ENCODE measurements around the gene TEPSIN.

The TEPSIN gene

GRCh38 chr17:81279278-81280275, 40.7 kb upstream of the TEPSIN start:
- H3K27me3 ChIP-seq (ENCODE audit: control insufficient read depth in 1 of 2, insufficient read depth in 2 of 2, low read length in 2 of 2), result no peaks in the 10 kb centered on the region
- no peaks in the 10 kb centered on the region for H3K9me3 ChIP-seq (ENCODE audit: control insufficient read depth in 1 of 2, low read length in 2 of 2)
- peaks cover 0 to 12% of the 10 kb centered on the region in 2 donors for H3K4me1 ChIP-seq (ENCODE audit: control insufficient read depth in 1 of 2, insufficient read depth in 2 of 2, low read length in 2 of 2)
- H3K4me3 ChIP-seq (ENCODE audit: low read depth in 1 of 2, low read length in 2 of 2), result no peak overlapping the region
- H3K27ac ChIP-seq (ENCODE audit: low read depth, low read length), result no peak overlapping the region
- H3K36me3 ChIP-seq (ENCODE audit: control insufficient read depth in 1 of 2, insufficient read depth in 2 of 2, low read length in 2 of 2), result peaks cover 34 to 81% of the 10 kb centered on the region in 2 donors
- H3K9ac ChIP-seq (ENCODE audit: low read depth in 1 of 2, low read length in 2 of 2), result no peak overlapping the region

GRCh38 chr17:81278831-81279230, 40.0 kb upstream of the TEPSIN start:
- Histone ChIP-seq H3K27me3 (ENCODE audit: control insufficient read depth in 1 of 2, insufficient read depth in 2 of 2, low read length in 2 of 2) (no peaks in the 10 kb centered on the region), H3K36me3 (ENCODE audit: control insufficient read depth in 1 of 2, insufficient read depth in 2 of 2, low read length in 2 of 2) (peaks cover 39 to 86% of the 10 kb centered on the region in 2 donors), H3K9ac (ENCODE audit: low read depth in 1 of 2, low read length in 2 of 2) (no peak overlapping the region), H3K4me1 (ENCODE audit: control insufficient read depth in 1 of 2, insufficient read depth in 2 of 2, low read length in 2 of 2) (peaks cover 0 to 12% of the 10 kb centered on the region in 2 donors), H3K4me3 (ENCODE audit: low read depth in 1 of 2, low read length in 2 of 2) (no peak overlapping the region), H3K27ac (ENCODE audit: low read depth, low read length) (no peak overlapping the region), H3K9me3 (ENCODE audit: control insufficient read depth in 1 of 2, low read length in 2 of 2) (no peaks in the 10 kb centered on the region)

GRCh38 chr17:81277946-81278693, 39.3 kb upstream of the TEPSIN start:
- Histone ChIP-seq H3K9me3 (ENCODE audit: control insufficient read depth in 1 of 2, low read length in 2 of 2) (no peaks in the 10 kb centered on the region), H3K4me1 (ENCODE audit: control insufficient read depth in 1 of 2, insufficient read depth in 2 of 2, low read length in 2 of 2) (peaks cover 0 to 12% of the 10 kb centered on the region in 2 donors), H3K4me3 (ENCODE audit: low read depth in 1 of 2, low read length in 2 of 2) (no peak overlapping the region), H3K27me3 (ENCODE audit: control insufficient read depth in 1 of 2, insufficient read depth in 2 of 2, low read length in 2 of 2) (no peaks in the 10 kb centered on the region), H3K27ac (ENCODE audit: low read depth, low read length) (no peak overlapping the region), H3K9ac (ENCODE audit: low read depth in 1 of 2, low read length in 2 of 2) (no peak overlapping the region), H3K36me3 (ENCODE audit: control insufficient read depth in 1 of 2, insufficient read depth in 2 of 2, low read length in 2 of 2) (peaks cover 46 to 90% of the 10 kb centered on the region in 2 donors)

GRCh38 chr17:81277421-81277820, 38.6 kb upstream of the TEPSIN start:
- Histone ChIP-seq H3K4me3 (ENCODE audit: low read depth in 1 of 2, low read length in 2 of 2) (no peak overlapping the region), H3K9ac (ENCODE audit: low read depth in 1 of 2, low read length in 2 of 2) (no peak overlapping the region), H3K36me3 (ENCODE audit: control insufficient read depth in 1 of 2, insufficient read depth in 2 of 2, low read length in 2 of 2) (peaks cover 45 to 90% of the 10 kb centered on the region in 2 donors)

GRCh38 chr17:81276781-81277180, 37.9 kb upstream of the TEPSIN start:
- H3K4me1 ChIP-seq (ENCODE audit: control insufficient read depth in 1 of 2, insufficient read depth in 2 of 2, low read length in 2 of 2), result peaks cover 0 to 12% of the 10 kb centered on the region in 2 donors
- H3K4me3 ChIP-seq (ENCODE audit: low read depth in 1 of 2, low read length in 2 of 2), result no peak overlapping the region
- H3K27me3 ChIP-seq (ENCODE audit: control insufficient read depth in 1 of 2, insufficient read depth in 2 of 2, low read length in 2 of 2), result no peaks in the 10 kb centered on the region
- H3K27ac ChIP-seq (ENCODE audit: low read depth, low read length), result no peak overlapping the region
- no peak overlapping the region for H3K9ac ChIP-seq (ENCODE audit: low read depth in 1 of 2, low read length in 2 of 2)
- H3K9me3 ChIP-seq (ENCODE audit: control insufficient read depth in 1 of 2, low read length in 2 of 2), result no peaks in the 10 kb centered on the region
- H3K36me3 ChIP-seq (ENCODE audit: control insufficient read depth in 1 of 2, insufficient read depth in 2 of 2, low read length in 2 of 2), result peaks cover 46 to 86% of the 10 kb centered on the region in 2 donors

More at GRCh38 chr17:81277421-81277820, 38.6 kb upstream of the TEPSIN start:
- Histone ChIP-seq H3K27ac (ENCODE audit: low read depth, low read length) (no peak overlapping the region), H3K9me3 (ENCODE audit: control insufficient read depth in 1 of 2, low read length in 2 of 2) (no peaks in the 10 kb centered on the region), H3K27me3 (ENCODE audit: control insufficient read depth in 1 of 2, insufficient read depth in 2 of 2, low read length in 2 of 2) (no peaks in the 10 kb centered on the region), H3K4me1 (ENCODE audit: control insufficient read depth in 1 of 2, insufficient read depth in 2 of 2, low read length in 2 of 2) (peaks cover 0 to 12% of the 10 kb centered on the region in 2 donors)

GRCh38 chr17:81274471-81274855, 35.6 kb upstream of the TEPSIN start:
- Histone ChIP-seq H3K27ac (ENCODE audit: low read depth, low read length) (no peak overlapping the region), H3K36me3 (ENCODE audit: control insufficient read depth in 1 of 2, insufficient read depth in 2 of 2, low read length in 2 of 2) (peaks cover 35 to 86% of the 10 kb centered on the region in 2 donors), H3K9me3 (ENCODE audit: control insufficient read depth in 1 of 2, low read length in 2 of 2) (no peaks in the 10 kb centered on the region), H3K4me1 (ENCODE audit: control insufficient read depth in 1 of 2, insufficient read depth in 2 of 2, low read length in 2 of 2) (peaks cover 0 to 12% of the 10 kb centered on the region in 2 donors), H3K4me3 (ENCODE audit: low read depth in 1 of 2, low read length in 2 of 2) (no peak overlapping the region), H3K27me3 (ENCODE audit: control insufficient read depth in 1 of 2, insufficient read depth in 2 of 2, low read length in 2 of 2) (no peaks in the 10 kb centered on the region), H3K9ac (ENCODE audit: low read depth in 1 of 2, low read length in 2 of 2) (no peak overlapping the region)

- H3K4me1 ChIP-seq (ENCODE audit: control insufficient read depth in 1 of 2, insufficient read depth in 2 of 2, low read length in 2 of 2), result peaks cover 0 to 12% of the 10 kb centered on the region in 2 donors
- H3K27me3 ChIP-seq (ENCODE audit: control insufficient read depth in 1 of 2, insufficient read depth in 2 of 2, low read length in 2 of 2), result no peaks in the 10 kb centered on the region
- no peaks in the 10 kb centered on the region for H3K9me3 ChIP-seq (ENCODE audit: control insufficient read depth in 1 of 2, low read length in 2 of 2)
- H3K36me3 ChIP-seq (ENCODE audit: control insufficient read depth in 1 of 2, insufficient read depth in 2 of 2, low read length in 2 of 2), result peaks cover 38 to 84% of the 10 kb centered on the region in 2 donors
- H3K4me3 ChIP-seq (ENCODE audit: low read depth in 1 of 2, low read length in 2 of 2), result no peak overlapping the region
- H3K9ac ChIP-seq (ENCODE audit: low read depth in 1 of 2, low read length in 2 of 2), result no peak overlapping the region
- H3K27ac ChIP-seq (ENCODE audit: low read depth, low read length), result no peak overlapping the region
Observed at GRCh38 chr17:81273698-81274470, 35.0 kb upstream of the TEPSIN start.

- peaks cover 0 to 8% of the 10 kb centered on the region in 2 donors for H3K4me1 ChIP-seq (ENCODE audit: control insufficient read depth in 1 of 2, insufficient read depth in 2 of 2, low read length in 2 of 2)
- H3K27me3 ChIP-seq (ENCODE audit: control insufficient read depth in 1 of 2, insufficient read depth in 2 of 2, low read length in 2 of 2), result no peaks in the 10 kb centered on the region
- H3K9me3 ChIP-seq (ENCODE audit: control insufficient read depth in 1 of 2, low read length in 2 of 2), result no peaks in the 10 kb centered on the region
- no peak overlapping the region for H3K4me3 ChIP-seq (ENCODE audit: low read depth in 1 of 2, low read length in 2 of 2)
- no peak overlapping the region for H3K9ac ChIP-seq (ENCODE audit: low read depth in 1 of 2, low read length in 2 of 2)
- no peak overlapping the region for H3K27ac ChIP-seq (ENCODE audit: low read depth, low read length)
- peaks cover 42 to 83% of the 10 kb centered on the region in 2 donors for H3K36me3 ChIP-seq (ENCODE audit: control insufficient read depth in 1 of 2, insufficient read depth in 2 of 2, low read length in 2 of 2)
Observed at GRCh38 chr17:81272616-81273015, 33.8 kb upstream of the TEPSIN start.

GRCh38 chr17:81271226-81271625, 32.4 kb upstream of the TEPSIN start:
- peaks cover 36 to 82% of the 10 kb centered on the region in 2 donors for H3K36me3 ChIP-seq (ENCODE audit: control insufficient read depth in 1 of 2, insufficient read depth in 2 of 2, low read length in 2 of 2)
- no peaks in the 10 kb centered on the region for H3K4me1 ChIP-seq (ENCODE audit: control insufficient read depth in 1 of 2, insufficient read depth in 2 of 2, low read length in 2 of 2)
- no peak overlapping the region for H3K9ac ChIP-seq (ENCODE audit: low read depth in 1 of 2, low read length in 2 of 2)
- H3K27me3 ChIP-seq (ENCODE audit: control insufficient read depth in 1 of 2, insufficient read depth in 2 of 2, low read length in 2 of 2), result no peaks in the 10 kb centered on the region
- no peak overlapping the region for H3K27ac ChIP-seq (ENCODE audit: low read depth, low read length)
- no peak overlapping the region for H3K4me3 ChIP-seq (ENCODE audit: low read depth in 1 of 2, low read length in 2 of 2)
- no peaks in the 10 kb centered on the region for H3K9me3 ChIP-seq (ENCODE audit: control insufficient read depth in 1 of 2, low read length in 2 of 2)
